Nucleus accumbens (tissue), 56 donors: Measurements from ENCODE around the gene CLPTM1L.
"Not testable (repeated sequence)": the region's sequence is repeated elsewhere in the genome, so short reads cannot be mapped to it uniquely, and the experiment has no call there.

Source experiments
- DNase-seq, 56 donors: peaks; one replicate each; lab custom pipeline; 2025; lab: John Stamatoyannopoulos, UW

Gene CLPTM1L

GRCh38 chr5:1298067-1298551, 46.8 kb downstream of the CLPTM1L start:
- no peak for DNase-seq

- DNase-seq = no peak
These were observed 47.7 kb downstream of the CLPTM1L start for GRCh38 chr5:1297243-1297642.

GRCh38 chr5:1295650-1296037, 49.3 kb downstream of the CLPTM1L start:
- no peak for DNase-seq

GRCh38 chr5:1294835-1295649, 49.9 kb downstream of the CLPTM1L start, which contains the start of gene TERT:
TSS of gene TERT (minus strand) at chr5:1295068. CDS start at chr5:1294989, 79 bp downstream.
- DNase-seq = peak in 2 of 56 donors; percentile 18 to 63

- peak in 1 of 56 donors; percentile 16 for DNase-seq
These were observed 50.6 kb downstream of the CLPTM1L start for GRCh38 chr5:1294206-1294834.

GRCh38 chr5:1293416-1294205, 51.3 kb downstream of the CLPTM1L start:
- no peak for DNase-seq

- no peak for DNase-seq
These were observed 52.0 kb downstream of the CLPTM1L start for GRCh38 chr5:1292846-1293415.

GRCh38 chr5:1292139-1292538, 52.8 kb downstream of the CLPTM1L start:
- no peak for DNase-seq

GRCh38 chr5:1291611-1292080, 53.3 kb downstream of the CLPTM1L start:
- DNase-seq = no peak

- DNase-seq = not testable (repeated sequence)
These were observed 53.9 kb downstream of the CLPTM1L start for GRCh38 chr5:1290956-1291355.

- not testable (repeated sequence) for DNase-seq
These were observed 55.3 kb downstream of the CLPTM1L start for GRCh38 chr5:1289559-1289958.

- no peak for DNase-seq
These were observed 56.2 kb downstream of the CLPTM1L start for GRCh38 chr5:1288439-1289335.

- no peak for DNase-seq
These were observed 59.0 kb downstream of the CLPTM1L start for GRCh38 chr5:1285883-1286291.

- DNase-seq = no peak
These were observed 59.8 kb downstream of the CLPTM1L start for GRCh38 chr5:1285141-1285540.

GRCh38 chr5:1284336-1284970, 60.4 kb downstream of the CLPTM1L start:
- DNase-seq = not testable (repeated sequence)

GRCh38 chr5:1283729-1284041, 61.2 kb downstream of the CLPTM1L start:
- DNase-seq = not testable (repeated sequence)

GRCh38 chr5:1282993-1283728, 61.7 kb downstream of the CLPTM1L start:
- DNase-seq = not testable (repeated sequence)
